Bronchial epithelial cell (primary cell): ENCODE results near the gene MMD. TPM values are rescaled to one million over a fixed set of nuclear protein-coding genes. Genes with fewer than 3 reads are reported as not detected.
"Not testable (repeated sequence)": the region's sequence is repeated elsewhere in the genome, so short reads cannot be mapped to it uniquely, and the experiment has no call there.

ENCODE experiments used
- DNase-seq: peaks from one replicate; pipeline ENCODE4 v3.0.0-alpha.2; 2010; ENCODE audit warnings: low read depth
- FAIRE-seq: peaks from 2 replicates; lab custom pipeline; 2011; peaks lifted over from hg19 to GRCh38; lab: Jason Lieb, UNC
- H3K27me3 ChIP-seq: 2 replicates; pipeline ENCODE4 v1.5.1; 2011; ENCODE audit warnings: low read length; ENCODE audit not compliant: control insufficient read depth, insufficient read depth
- H3K36me3 ChIP-seq: 2 replicates; pipeline ENCODE4 v1.5.1; 2011; ENCODE audit warnings: low read length; ENCODE audit not compliant: control insufficient read depth, insufficient read depth
- H3K4me3 ChIP-seq: 2 replicates; pipeline ENCODE4 v1.5.1; 2011; ENCODE audit warnings: mild to moderate bottlenecking, low read depth, low read length, control low read depth
- total RNA-seq: library from RNA; depleted of rRNA; stranded (reverse); fragments of >200 nt; gene quantifications from 2 replicates; pipeline ENCODE4 v1.2.1, GENCODE V29; 2014
- TF ChIP-seq, protein P1 (sequence below): IDR thresholded peaks from 2 replicates; pipeline ENCODE4 v1.5.1; 2011; ENCODE audit warnings: mild to moderate bottlenecking, moderate library complexity, low read length, control low read depth, inconsistent platforms; ENCODE audit not compliant: insufficient read depth, severe bottlenecking

Gene MMD
- total RNA-seq = 6.3 and 8.3 TPM in 2 replicates

- FAIRE-seq (no peak), DNase-seq (peak; percentile 34)
- Histone ChIP-seq H3K36me3 (no peaks in the 10 kb centered on the region), H3K27me3 (peaks cover 5% of the 10 kb centered on the region), H3K4me3 (peak within 1 kb of the TSS; percentile 83)
- TF ChIP-seq, protein P1, sequence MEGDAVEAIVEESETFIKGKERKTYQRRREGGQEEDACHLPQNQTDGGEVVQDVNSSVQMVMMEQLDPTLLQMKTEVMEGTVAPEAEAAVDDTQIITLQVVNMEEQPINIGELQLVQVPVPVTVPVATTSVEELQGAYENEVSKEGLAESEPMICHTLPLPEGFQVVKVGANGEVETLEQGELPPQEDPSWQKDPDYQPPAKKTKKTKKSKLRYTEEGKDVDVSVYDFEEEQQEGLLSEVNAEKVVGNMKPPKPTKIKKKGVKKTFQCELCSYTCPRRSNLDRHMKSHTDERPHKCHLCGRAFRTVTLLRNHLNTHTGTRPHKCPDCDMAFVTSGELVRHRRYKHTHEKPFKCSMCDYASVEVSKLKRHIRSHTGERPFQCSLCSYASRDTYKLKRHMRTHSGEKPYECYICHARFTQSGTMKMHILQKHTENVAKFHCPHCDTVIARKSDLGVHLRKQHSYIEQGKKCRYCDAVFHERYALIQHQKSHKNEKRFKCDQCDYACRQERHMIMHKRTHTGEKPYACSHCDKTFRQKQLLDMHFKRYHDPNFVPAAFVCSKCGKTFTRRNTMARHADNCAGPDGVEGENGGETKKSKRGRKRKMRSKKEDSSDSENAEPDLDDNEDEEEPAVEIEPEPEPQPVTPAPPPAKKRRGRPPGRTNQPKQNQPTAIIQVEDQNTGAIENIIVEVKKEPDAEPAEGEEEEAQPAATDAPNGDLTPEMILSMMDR = no peak
These were observed at the start of gene MMD for GRCh38 chr17:55421179-55421934. Gene MMD (minus strand): TSS chr17:55421835. CDS start chr17:55421695, 140 bp downstream.

DNA sequence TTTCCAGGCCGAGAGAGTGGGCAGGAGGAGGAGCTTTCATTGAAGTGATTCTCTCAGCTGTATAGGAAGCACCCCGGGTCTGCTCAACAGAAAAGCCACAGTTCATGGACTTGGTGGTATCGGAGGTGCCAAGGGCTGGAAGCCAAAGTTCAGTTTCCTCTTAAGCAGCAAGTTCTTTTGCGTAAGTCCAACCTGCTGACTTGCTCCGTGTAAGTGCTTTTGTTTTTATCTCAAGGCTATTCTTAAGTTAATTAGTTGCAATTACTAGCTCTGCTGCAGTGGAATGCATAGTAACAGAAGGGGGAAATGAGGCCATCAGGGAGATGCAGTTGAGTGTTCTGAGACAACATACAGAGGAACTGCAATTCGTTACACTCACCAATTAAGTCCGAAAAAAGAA is 45.0 kb upstream of the MMD start:
- TF ChIP-seq, protein P1 = no peak
- FAIRE-seq (no peak), DNase-seq (no peak)
- Histone ChIP-seq H3K4me3 (no peak overlapping the region), H3K27me3 (no peaks in the 10 kb centered on the region), H3K36me3 (no peaks in the 10 kb centered on the region)

- not testable (repeated sequence) for DNase-seq, H3K36me3 ChIP-seq, FAIRE-seq
These were observed 44.1 kb upstream of the MMD start for GRCh38 chr17:55465771-55466170.

DNA sequence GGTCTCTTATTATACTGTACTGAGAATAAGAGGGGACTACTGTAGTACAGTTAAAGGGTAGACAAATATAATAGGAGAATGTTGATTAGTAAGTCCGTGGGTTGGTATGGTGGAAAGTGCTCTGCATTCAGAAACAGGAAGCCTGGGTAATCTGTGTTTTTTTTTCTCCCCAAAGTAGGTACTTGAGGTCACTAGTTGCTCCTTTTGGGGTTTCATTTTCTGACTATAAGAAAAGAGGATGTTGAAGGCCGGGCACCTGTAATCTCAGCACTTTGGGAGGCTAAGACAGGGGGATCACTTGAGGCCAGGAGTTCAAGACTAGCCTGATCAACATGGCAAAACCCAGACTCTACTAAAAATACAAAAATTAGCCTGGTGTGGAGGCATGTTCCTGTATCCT is 42.0 kb upstream of the MMD start:
- TF ChIP-seq, protein P1 = no peak
- FAIRE-seq (no peak), DNase-seq (no peak)
- Histone ChIP-seq H3K4me3 (no peak overlapping the region), H3K36me3 (no peaks in the 10 kb centered on the region), H3K27me3 (no peaks in the 10 kb centered on the region)

More at GRCh38 chr17:55465771-55466170, 44.1 kb upstream of the MMD start:
- H3K4me3 ChIP-seq, H3K27me3 ChIP-seq: not testable (repeated sequence)

DNA sequence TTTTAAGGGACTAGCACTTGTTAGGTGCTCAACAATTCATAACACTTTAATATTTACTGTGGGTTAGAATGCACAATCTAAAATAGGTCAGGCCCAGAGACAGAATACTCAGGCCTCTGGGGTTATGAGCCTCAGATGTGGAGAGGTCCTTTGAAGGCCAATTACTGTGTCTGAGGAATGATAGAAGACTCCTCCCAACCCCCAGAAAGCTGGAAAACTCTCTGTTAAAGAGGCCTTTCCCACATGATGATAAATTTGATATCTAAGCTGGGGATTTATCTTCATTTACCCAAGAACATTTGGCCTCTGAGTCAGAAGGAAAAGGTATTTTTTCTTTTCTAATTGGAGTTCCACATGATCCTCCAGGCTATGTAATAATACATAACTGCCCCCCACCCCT is 41.1 kb upstream of the MMD start:
- FAIRE-seq (no peak), DNase-seq (no peak)
- TF ChIP-seq, protein P1 = no peak
- Histone ChIP-seq H3K4me3 (no peak overlapping the region), H3K27me3 (no peaks in the 10 kb centered on the region), H3K36me3 (no peaks in the 10 kb centered on the region)

GRCh38 chr17:55462234-55462633 is 40.6 kb upstream of the MMD start:
- no peaks in the 10 kb centered on the region for H3K27me3 ChIP-seq
- TF ChIP-seq, protein P1 = no peak
- no peak overlapping the region for H3K4me3 ChIP-seq
- no peaks in the 10 kb centered on the region for H3K36me3 ChIP-seq
- no peak for FAIRE-seq
- no peak for DNase-seq
